Mammary epithelial cell (primary cell): Measurements from ENCODE around the gene BOD1.

Source experiments
- CTCF ChIP-seq, 2 donors: IDR thresholded peaks in 1 of 2; conservative IDR thresholded peaks in 1 of 2; 2 replicates each; pipeline ENCODE4 v1.5.1; 2011 to 2012; ENCODE audit warnings: inconsistent platforms in 2 of 2, low read length in 2 of 2, mild to moderate bottlenecking in 2 of 2, control low read depth in 1 of 2, low read depth in 1 of 2; ENCODE audit not compliant: insufficient read depth in 1 of 2; ENCODE audit errors: extremely low read depth in 1 of 2
- EZH2 ChIP-seq: IDR thresholded peaks from 2 replicates; pipeline ENCODE4 v1.6.1; 2012; ENCODE audit warnings: low read length, inconsistent platforms, borderline replicate concordance

GRCh38 chr5:173577166-173577565, 39.3 kb downstream of the BOD1 start:
- TF ChIP-seq CTCF (conservative IDR thresholded peaks at IDR 0.05 in 1 of 2, IDR thresholded peaks at IDR 0.05 in 1 of 2; ENCODE audit: extremely low read depth in 1 of 2, insufficient read depth in 1 of 2, low read depth in 1 of 2, low read length in 2 of 2): no peak
- no peak for TF ChIP-seq EZH2
